NCI-H146 treated with DMSO at 0.1 percent for 48 hours (cell line): ENCODE measurements around the gene CATSPERD.
"Not testable (repeated sequence)": the region's sequence is repeated elsewhere in the genome, so short reads cannot be mapped to it uniquely, and the experiment has no call there.

Source experiments
- DNase-seq: peaks from one replicate; lab custom pipeline; 2025; ENCODE audit not compliant: unreplicated experiment; lab: John Stamatoyannopoulos, UW

Gene CATSPERD

DNA sequence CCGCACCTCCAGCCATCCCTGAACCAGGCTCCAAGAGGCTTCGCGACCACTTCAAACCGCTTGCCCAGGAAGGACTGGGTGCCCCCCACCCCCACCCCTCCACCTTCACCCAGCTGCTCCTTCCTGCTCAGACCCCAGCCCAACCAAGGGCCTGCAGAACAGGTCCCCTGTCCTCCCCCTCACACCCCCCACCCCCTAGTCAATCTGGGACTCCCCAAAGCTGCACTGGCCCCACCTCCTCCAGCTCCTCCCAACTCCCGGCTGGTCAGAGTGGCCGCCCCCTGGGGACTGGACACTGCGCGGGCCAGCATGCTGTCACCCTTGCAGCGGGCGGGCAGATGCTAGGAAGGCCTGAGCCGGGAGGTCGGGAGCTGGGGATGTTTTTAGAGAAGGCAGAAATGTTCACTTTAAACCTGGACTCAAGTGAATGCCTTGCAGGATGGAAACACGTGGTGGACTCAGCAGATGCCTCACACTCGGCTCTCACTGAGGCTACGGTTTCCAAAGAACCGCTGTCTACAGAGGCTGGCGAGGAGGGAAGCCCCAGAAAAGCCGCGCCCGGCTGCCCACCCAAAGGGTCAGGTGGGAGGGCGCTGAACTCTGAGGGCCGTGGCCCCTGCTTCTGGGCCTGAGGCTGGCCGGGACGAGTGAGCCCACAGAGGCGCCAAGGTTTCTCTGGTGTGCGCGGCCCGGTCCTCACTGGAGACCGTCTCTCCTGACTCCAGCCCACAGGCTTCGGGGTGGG lies 22.4 kb upstream of the CATSPERD start:
- DNase-seq, result no peak

DNA sequence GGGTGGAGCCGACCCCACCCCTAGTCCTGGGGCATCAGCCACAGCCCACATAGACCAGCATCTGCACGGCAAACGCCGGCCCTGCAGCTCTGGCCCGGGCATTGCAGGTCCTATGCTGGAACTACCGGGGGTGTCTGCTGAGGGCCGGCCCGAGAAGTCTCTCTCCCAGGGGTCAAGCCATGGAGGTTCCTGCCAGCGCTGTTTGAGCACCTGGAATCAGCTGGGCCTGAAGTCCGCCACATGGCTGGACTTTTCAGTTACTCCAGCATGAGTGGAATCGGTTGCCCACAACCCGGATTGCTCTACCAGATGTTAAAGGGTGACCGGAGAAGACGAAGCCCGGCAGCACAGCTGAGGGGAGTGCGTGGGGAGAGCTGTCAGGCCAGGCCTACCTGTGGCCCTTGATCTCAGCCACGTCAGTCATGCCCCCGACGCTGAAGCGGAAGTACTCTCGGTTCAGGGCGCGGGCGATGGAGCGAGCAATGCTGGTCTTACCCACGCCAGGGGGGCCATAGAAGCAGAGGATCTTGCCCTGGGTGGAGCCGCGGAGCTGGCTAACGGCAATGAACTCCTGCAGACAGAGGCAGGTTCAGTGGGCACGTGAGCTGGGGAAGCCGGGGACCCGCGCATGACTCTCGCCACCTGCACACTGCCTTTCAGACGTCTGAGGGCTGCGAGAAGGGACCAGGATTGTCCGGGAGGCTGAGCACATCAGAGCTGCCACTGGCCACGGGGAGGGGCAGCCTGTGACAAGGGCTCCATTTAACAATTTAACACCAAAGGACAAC lies 21.6 kb upstream of the CATSPERD start:
- DNase-seq, result no peak

DNA sequence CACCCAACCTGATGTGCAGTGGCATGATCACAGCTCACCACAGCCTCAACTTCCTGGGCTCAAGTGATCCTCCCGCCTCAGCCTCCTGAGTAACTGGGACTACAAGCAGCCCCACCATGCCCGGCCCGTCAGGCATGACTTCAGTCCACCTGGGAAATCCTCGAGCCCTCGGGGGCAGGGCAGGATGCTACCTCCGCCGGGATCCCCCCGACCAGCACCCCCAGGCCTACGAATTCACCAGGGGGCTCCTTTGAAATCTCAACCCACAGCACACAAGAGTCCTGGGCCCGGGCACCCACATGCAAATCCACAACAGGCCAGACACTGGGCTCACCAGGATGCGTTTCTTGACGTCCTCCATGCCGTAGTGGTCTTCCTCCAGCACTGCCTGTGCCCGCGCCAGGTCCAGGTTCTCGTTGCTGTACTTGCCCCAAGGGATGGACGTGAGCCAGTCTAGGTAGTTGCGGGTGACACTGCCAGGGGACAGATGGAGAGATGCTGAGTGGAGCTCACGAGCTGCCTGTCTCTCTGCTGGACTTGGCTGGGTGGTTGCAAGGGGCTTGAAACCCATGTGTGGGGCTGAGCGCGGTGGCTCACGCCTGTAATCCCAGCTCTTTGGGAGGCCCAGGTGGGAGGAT lies 19.9 kb upstream of the CATSPERD start:
- no peak for DNase-seq

DNA sequence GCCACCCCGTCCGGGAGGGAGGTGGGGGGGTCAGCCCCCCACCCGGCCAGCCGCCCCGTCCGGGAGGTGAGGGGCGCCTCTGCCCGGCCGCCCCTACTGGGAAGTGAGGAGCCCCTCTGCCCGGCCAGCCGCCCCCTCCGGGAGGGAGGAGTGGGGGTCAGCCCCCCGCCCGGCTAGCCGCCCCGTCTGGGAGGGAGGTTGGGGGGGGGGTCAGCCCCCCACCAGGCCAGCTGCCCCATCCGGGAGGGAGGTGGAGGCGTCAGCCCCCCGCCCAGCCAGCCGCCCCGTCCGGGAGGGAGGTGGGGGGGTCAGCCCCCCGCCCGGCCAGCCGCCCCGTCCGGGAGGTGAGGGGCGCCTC lies 18.4 kb upstream of the CATSPERD start:
- DNase-seq, result not testable (repeated sequence)

DNA sequence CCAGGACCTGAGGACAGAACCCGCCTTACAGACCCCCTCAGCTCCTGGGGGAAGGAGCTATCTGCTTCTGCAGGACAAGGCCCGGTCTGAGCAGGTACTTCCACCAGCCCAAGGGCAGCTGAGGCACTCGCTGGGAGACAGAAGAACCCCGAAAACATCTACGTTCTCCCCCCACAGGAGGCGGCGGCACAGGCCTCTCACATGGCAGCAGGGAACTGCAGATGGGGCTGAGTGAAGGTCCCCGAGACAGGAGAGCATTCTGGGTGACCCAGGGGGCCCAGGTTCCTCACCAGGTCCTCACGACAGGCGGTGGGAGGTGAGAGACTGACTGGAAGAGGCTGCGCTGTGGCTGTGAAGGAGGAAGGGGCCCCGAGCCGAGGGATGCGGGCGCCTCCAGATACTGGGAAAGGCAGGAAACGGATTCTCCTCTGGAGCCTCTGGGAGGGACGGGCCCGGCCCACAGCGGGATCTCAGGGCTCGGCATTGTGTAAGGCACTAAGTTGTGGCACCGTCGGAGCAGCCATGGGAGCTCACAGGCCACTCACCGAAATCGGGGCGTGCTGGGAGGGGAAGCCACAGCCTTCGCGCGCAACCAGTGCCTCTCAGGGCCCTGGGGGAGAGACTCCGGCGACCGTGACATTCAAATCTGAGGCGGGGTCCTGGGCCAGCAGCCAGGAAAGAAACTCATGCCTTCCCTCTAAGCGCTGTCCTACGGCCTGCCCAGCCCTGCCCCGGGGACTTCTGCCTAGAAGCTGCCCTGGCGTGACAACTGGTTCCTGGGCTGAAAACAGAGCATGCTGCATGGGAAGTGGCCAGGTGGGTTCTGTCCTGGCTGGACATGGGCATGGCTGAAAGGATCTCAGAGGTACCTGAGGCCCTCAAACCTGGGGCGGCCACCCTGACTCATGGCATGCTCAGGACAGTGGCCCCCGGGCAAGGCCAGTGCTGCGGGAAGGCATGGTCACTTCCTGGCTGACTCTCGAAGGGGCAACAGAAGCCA lies 16.3 kb upstream of the CATSPERD start:
- DNase-seq, result no peak

DNA sequence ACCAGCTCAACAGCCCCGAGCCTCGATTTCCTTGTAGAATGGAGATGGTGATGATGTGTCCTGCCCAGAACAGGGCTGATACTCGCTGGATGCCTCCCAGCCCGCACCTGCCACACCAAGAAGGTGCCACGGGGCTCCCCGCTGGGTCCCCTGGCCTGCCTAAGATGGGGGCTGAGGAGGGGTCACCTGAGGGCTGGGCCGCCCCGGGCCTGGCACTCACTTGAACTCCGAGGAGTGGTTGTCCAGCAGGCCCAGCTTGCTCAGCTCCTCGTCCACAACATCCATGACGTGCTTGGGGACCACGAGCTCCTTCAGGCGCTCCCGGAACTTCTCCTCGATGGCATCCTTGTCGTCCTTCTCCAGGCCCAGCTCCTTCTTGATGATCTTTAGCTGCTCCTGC lies 14.9 kb upstream of the CATSPERD start:
- no peak for DNase-seq

DNA sequence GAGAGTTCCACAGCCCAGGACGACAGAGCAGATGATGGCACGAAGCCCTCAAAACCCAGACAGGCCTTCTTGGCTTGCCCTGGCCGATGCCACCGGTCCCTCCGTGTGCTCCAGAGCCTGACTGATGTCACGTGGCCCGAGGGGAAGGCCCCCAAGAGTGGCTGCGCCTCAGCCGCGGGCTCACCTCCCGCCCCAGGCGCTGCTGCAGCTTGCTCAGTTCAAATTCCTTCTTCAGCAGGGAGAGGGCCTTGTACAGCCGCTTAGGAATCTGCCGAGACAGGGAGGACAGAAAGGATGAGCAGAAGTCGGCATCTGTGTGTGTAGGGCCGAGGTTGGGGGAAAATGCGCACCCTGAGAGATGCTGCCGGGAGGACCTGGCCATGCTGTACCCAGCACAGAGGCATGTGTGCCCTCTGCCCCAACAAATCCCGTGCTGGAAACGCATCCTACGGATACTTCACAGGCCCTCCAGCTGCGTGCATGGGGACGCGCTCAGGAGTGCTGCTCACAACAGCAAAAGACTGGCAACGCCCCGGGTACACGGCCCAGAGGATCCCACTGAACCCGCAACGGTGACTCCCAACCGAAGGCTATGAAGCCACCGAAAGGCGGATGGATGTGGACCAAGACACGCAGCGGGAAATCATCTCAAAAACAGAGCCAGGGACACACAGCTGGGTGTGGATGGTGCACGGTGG lies 13.4 kb upstream of the CATSPERD start:
- no peak for DNase-seq

DNA sequence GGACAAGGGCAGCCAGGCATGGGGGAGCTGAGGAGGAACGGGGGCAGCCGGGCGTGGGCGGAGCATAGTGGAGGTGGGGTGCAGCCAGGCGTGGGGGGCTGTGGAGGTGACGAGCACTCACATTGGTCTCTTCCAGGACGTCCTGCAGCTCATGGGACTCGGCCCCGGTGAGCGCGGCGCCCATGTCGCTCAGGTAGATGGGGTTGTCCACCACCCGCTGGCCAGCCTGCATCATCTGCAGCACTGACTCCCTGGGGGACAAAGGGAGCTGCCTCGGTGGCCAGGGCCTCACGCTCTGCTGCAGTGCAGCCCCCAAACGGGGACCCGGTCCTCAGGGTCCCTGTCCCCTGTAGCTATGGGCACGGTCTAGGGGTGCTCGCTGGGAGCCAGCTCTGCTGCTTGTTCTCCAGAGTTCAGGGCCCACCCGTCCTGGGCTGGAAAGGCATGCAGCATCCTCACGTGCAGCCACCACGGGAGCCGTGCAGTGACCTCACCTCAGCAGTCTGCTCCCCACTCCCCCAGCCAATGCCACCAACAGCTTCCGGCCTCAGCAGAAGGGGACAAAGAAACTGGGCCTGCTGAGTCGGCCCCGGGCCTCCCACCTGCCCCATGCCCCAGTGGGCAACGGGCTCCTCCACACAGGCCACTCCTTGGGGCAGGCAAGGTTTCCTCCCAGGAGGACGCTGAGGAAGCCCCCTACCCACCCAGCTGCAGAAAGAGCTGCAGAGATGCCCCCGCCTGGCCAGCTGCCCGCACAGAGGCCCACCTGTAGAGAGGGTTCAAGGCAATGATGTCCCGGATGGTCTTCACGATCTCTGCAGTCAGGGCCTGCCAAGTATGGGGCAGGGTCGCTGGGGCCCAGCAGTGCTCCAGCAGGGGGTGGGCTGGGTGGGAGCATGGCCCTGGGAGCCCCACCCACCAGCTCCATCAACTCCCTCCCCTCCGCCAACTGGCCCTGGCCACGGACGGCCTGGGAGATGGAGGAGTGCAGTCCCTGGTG lies 12.6 kb upstream of the CATSPERD start:
- DNase-seq, result no peak

DNA sequence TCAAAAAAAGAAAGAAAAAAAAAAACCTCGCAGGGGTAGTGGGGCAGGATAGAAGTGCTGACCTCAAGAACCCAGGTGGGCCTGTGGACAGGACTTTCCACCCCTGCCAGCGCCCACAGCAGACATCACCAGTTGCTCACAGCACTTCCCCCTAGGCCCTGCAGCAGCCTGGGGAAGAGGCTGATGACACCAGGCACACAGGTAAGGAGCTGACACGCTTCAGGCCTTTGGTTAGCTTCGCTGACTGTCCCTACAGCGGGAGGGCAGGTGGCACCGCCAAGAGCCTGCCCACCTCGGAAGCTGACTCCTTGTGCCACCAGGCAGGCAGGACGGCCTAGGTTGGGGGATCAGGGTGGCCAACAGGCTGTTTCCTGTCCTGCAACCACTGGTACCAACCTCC lies 9.4 kb upstream of the CATSPERD start:
- no peak for DNase-seq

DNA sequence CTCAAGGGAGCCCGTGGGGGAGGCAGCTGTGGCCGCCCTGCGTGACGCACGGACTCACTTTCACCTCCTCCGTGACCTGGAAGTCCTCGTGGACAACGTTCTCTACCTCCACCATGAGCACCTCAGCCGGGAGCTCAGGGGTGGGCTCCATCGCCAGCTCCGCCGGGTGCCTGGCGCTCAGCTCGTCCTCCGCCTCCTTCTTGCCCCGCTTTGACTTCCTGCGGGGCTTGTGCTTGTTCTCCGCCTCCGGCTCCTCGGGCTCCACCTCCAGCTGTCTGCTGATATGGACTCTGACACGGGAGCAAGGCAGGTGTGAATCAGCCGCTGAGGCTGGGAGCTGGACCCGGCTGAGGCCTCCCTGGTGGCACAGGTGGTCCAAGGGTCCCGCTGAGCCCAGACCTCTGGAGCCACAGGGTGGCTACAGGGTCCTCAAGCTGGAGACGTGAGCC lies 8.7 kb upstream of the CATSPERD start:
- DNase-seq, result no peak

DNA sequence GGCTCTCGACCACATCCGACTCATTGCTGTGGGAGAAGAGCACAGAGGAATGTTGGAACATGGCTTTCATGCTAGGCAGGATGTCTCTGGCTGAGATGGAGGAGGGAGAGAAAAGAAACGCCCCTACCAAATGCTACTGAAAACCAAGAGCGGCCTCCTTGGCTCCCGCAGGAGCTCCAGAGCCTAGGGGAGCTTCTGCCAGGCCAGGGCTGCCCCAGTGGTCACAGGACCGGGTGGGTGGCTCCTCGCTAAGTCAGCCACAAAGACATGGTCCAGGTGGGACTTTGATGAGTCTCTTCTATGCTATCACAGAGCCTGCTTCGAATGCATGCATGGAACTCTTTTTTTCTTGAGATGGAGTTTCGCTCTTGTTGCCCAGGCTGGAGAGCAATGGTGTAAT lies 7.2 kb upstream of the CATSPERD start:
- no peak for DNase-seq

DNA sequence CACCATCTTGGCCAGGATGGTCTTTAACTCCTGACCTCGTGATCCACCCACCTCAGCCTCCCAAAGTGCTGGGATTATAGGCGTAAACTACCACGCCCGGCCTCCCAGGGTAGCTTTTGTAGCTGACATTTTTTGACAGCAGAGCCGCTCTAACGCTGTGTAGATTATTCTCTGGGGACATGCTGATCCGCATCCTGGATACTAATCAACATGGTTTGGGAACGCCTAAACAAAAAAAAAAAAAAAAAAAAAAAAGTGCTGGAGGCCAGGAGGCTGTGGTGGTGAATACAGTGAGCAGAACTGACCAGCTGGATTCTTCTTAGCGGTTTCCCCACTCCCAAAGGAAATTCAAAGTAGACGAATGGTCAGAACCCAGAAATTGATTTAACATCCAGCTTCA lies 5.6 kb upstream of the CATSPERD start:
- no peak for DNase-seq

DNA sequence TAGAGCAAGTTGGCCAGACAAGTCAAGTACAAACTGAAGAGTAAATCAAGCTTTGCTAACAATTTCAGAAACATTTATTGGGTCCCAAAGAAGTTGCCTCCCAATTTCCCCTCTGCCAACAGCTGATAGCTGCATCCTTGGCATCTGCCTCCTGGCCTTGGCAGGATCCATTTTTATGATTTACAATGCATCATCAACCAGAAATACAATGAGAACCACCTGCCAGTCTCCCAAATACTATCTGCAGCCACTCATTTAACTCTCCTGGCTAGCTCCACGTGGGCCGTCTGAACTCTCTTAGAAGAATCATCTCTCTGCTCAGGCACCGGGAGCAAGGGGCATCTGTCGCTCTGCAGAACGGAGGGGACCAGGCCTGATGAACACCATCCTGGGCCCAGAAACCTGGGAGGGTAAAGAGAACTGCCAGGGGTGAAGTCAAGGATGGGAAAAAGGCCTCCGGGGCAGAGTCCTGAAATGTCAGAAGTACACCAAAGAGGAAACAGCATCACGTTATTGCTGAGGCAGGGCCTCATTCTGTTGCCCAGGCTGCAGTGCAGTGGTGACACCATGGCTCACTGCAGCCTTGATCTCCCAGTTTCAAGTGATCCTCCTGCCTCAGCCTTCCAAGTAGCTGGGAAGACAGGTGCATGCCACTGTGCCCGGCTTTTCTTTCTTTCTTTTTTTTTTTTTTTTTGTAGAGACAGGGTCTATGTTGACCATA lies 3.1 kb upstream of the CATSPERD start:
- DNase-seq, result no peak

DNA sequence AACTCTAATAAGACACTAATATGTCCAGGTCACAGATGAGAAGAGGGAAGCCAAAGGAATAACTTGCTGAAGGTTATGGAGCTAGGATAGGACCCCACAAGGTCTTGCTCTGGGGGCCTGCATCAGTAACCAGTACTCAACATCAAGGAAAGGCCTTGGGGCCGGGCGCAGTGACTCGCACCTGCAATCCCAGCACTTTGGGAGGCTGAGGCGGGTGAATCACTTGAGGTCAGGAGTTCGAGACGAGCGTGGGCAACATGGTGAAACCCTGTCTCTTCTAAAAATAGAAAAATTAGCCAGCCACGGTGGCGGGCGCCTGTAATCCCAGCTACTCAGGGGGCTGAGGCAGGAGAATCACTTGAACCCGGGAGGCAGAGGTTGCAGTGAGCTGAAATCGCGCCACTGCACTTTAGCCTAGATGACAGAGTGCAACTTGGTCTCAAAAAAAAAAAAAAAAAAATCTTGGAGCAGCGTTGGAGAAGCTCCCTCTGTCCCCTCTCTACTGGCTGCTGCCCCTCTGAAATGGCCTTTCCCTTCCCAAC lies 2.3 kb upstream of the CATSPERD start:
- no peak for DNase-seq

DNA sequence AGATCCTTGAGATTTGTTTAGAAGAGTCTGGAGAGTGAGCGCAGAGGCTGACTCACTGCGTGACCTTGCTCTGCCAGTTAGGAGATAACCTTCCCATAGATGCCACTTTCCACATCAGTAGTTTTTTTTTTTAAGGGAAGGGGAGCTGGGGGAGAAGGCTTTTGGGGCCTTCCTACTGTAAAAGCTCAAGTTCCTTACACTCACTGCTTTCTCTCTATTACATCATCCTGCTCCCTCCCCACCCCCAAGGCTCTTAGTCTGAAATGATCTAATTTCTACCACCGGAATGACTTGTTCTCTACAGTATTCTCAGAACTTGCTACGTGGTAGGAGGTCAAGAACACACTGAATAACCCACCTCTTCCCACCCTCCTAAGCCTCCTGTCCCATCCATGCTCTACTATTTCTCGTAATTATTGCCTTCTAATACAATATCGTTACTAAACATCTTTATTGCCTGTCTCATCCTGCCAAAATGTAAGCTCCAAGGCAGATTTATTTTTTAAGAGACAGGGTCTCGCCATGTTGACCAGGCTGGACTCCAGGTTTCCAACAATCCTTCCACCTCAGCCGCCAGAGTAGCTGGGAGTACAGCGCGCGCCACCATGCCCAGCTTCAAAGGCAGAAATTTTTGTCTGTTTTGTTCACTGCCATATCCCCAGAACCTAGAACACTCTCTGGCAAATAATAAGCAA lies 1.7 kb upstream of the CATSPERD start:
- no peak for DNase-seq

DNA sequence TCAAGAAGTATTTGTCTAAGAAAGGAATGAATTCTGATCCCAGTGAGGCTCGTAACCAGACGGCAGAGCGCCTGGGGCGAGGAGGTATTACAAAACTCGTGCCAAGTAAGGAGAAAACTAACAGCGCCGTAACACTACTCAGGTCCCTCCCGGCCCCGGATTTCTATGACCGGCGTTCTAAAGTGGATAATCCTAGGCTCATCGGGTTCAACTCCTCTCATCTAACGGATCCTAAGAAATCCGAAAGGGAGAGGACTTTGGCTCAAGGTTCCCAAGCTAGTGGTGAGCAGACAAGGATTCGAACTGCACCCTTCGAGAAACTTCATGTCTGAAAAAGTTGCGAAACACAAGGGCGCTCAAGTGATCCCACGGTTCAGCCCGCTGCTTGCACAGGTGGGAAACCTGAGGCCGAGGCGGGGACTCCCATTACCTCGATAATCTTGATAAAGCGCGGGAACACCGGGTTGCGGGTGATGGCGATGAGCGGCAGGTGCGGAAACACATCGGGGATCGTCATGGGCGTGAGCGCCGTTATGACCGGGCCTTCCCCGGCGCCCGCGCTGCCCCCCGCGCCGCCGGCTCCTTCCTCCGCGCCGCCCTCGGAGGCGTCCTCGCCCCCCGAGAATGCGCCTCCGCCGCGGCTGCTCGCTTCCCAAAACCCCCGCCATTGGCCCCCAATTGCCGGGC lies 1.0 kb upstream of the CATSPERD start:
- DNase-seq, result no peak

DNA sequence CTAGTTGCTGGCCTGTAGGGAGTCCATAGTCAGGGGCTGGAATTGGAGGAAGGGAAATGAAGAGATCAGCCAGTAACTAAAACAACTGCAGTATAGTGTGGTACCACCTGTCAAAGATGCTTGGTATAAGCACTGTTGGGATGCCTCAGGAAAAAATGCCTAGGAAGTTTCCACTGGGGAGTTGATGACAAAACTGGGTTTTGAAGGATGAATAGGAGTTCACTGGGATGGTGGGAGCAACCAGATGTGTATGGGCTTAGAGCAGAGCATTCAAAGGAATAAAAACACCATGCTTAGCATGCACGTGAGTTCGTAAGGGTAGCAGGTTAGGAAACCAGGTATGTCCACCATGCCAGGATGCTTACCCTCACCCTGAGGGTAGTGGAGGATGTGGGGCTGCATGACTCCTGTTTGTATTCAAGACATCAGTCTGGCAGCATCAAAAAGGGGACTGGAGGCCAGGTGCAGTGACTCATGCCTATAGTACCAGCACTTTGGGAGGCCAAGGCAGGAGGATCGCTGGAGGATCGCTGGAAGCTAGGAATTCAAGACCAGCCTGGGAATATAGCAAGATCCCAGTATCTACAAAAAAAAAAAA lies 7.1 kb downstream of the CATSPERD start:
- no peak for DNase-seq
